Hepatocyte (in vitro differentiated cells): Measurements from ENCODE around the gene SALL4. TPM values are rescaled to one million over a fixed set of nuclear protein-coding genes. Genes with fewer than 3 reads are reported as not detected.
"Not testable (repeated sequence)": the region's sequence is repeated elsewhere in the genome, so short reads cannot be mapped to it uniquely, and the experiment has no call there.

Experiments used
- DNase-seq: peaks from one replicate; pipeline ENCODE4 v3.0.0-alpha.2; 2016; ENCODE audit warnings: low spot score
- H2AFZ ChIP-seq: fragments of 200-600 bp; sonication (generic); 2 replicates; pipeline ENCODE4 v1.6.0; 2016; ENCODE audit warnings: antibody characterized with exemption, mild to moderate bottlenecking
- H3K27ac ChIP-seq: fragments of 200-600 bp; sonication (generic); 2 replicates; pipeline ENCODE4 v1.5.1; 2016; ENCODE audit warnings: mild to moderate bottlenecking
- H3K27me3 ChIP-seq: fragments of 200-600 bp; sonication (generic); 2 replicates; pipeline ENCODE4 v1.6.1; 2016
- H3K36me3 ChIP-seq: fragments of 200-600 bp; sonication (generic); replicated peaks from 2 replicates; pipeline ENCODE4 v1.5.1; 2016; ENCODE audit warnings: low read depth; ENCODE audit not compliant: insufficient read depth
- H3K4me1 ChIP-seq: fragments of 200-600 bp; sonication (generic); 2 replicates; pipeline ENCODE4 v1.5.1; 2016; ENCODE audit warnings: mild to moderate bottlenecking, moderate library complexity; ENCODE audit not compliant: insufficient read depth
- H3K4me2 ChIP-seq: fragments of 200-600 bp; sonication (generic); 2 replicates; pipeline ENCODE4 v1.6.0; 2016
- H3K4me3 ChIP-seq: fragments of 200-600 bp; sonication (generic); 2 replicates; pipeline ENCODE4 v1.5.1; 2016; ENCODE audit warnings: mild to moderate bottlenecking
- H3K79me2 ChIP-seq: fragments of 200-600 bp; sonication (generic); 2 replicates; pipeline ENCODE4 v1.6.0; 2017; ENCODE audit warnings: mild to moderate bottlenecking
- H3K9me2 ChIP-seq: fragments of 200-600 bp; sonication (generic); replicated peaks from 2 replicates; pipeline ENCODE4 v1.6.0; 2017; ENCODE audit warnings: mild to moderate bottlenecking; ENCODE audit not compliant: insufficient read depth
- H3K9me3 ChIP-seq: fragments of 200-600 bp; sonication (generic); 2 replicates; pipeline ENCODE4 v1.5.1; 2016; ENCODE audit warnings: low read depth, mild to moderate bottlenecking
- H4K20me1 ChIP-seq: fragments of 200-600 bp; sonication (generic); 2 replicates; pipeline ENCODE4 v1.6.0; 2016; ENCODE audit warnings: mild to moderate bottlenecking; ENCODE audit not compliant: insufficient read depth, poor library complexity, severe bottlenecking
- CTCF ChIP-seq: fragments of 200-600 bp; sonication (generic); IDR thresholded peaks from 2 replicates; pipeline ENCODE4 v1.5.1; 2016; ENCODE audit warnings: antibody characterized with exemption, mild to moderate bottlenecking; ENCODE audit not compliant: poor library complexity
- EZH2 ChIP-seq: fragments of 200-600 bp; sonication (generic); IDR thresholded peaks from 2 replicates; pipeline ENCODE4 v1.6.1; 2016; ENCODE audit warnings: antibody characterized with exemption, mild to moderate bottlenecking, borderline replicate concordance
- EZH2phosphoT487 ChIP-seq: fragments of 200-600 bp; sonication (generic); IDR thresholded peaks from one replicate; pipeline ENCODE4 v1.6.1; 2018; ENCODE audit warnings: antibody characterized with exemption, mild to moderate bottlenecking, low read depth, moderate library complexity; ENCODE audit not compliant: unreplicated experiment, severe bottlenecking
- WGBS: methylation state at CpG from one replicate; pipeline ENCODE4 v1.1.6; 2016; ENCODE audit warnings: low lambda C conversion rate; ENCODE audit errors: missing lambda C conversion rate; 5-methylcytosine and 5-hydroxymethylcytosine counted together
- polyA plus RNA-seq: library from polyadenylated mRNA; unstranded; fragments of >200 nt; fragmentation: Nextera tagmentation; extraction: Ambion mirVana; gene quantifications from 2 replicates; pipeline ENCODE4 v1.2.1, GENCODE V29; 2016
- total RNA-seq: library from RNA; depleted of rRNA; stranded (reverse); fragments of >200 nt; gene quantifications from 2 replicates; pipeline ENCODE4 v1.2.3, GENCODE V29; 2014

Gene SALL4
- total and polyA plus RNA-seq, 2 experiments from 2014 or later: 6.3 to 14.9 TPM

DNA sequence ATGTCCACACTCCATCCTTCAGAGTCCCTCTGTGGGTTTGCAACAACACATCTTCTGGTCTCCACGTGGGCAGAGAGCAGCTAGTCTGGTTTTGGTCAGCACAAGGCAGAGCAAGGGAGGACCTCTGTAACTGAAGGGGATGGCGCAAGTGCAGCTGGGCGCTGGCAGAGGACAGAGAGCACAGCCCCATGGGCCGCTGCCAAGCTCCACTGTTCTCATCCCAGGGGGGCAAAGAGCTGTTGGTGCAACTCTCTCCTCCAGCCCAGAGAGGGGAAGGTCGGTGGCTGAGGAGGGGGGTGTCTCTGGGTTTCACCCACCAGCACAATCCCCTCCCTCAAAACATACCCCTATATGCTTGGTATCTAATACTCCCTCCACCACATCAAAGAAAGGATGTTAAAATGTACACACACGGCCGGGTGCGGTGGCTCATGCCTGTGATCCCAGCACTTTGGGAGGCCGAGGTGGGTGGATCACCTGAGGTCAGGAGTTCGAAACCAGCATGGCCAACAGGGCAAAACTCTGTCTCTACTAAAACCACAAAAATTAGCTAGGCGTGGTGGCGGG, 43.3 kb downstream of the SALL4 start:
- H3K4me2 ChIP-seq: no peak overlapping the region
- H2AFZ ChIP-seq: no peak overlapping the region
- peak overlapping the region; percentile 77 for H3K27ac ChIP-seq
- H4K20me1 ChIP-seq: no peaks in the 10 kb centered on the region
- H3K4me1 ChIP-seq: peaks cover 8% of the 10 kb centered on the region
- no peak for TF ChIP-seq EZH2phosphoT487
- TF ChIP-seq CTCF: no peak
- TF ChIP-seq EZH2: no peak
- H3K27me3 ChIP-seq: no peaks in the 10 kb centered on the region
- no peaks in the 10 kb centered on the region for H3K9me2 ChIP-seq
- peaks cover 90% of the 10 kb centered on the region for H3K79me2 ChIP-seq
- H3K4me3 ChIP-seq: no peak overlapping the region
- WGBS: 88% methylated on average over 12 of the region's 12 CpGs
- no peak for DNase-seq
- no peaks in the 10 kb centered on the region for H3K36me3 ChIP-seq
- H3K9me3 ChIP-seq: no peaks in the 10 kb centered on the region

DNA sequence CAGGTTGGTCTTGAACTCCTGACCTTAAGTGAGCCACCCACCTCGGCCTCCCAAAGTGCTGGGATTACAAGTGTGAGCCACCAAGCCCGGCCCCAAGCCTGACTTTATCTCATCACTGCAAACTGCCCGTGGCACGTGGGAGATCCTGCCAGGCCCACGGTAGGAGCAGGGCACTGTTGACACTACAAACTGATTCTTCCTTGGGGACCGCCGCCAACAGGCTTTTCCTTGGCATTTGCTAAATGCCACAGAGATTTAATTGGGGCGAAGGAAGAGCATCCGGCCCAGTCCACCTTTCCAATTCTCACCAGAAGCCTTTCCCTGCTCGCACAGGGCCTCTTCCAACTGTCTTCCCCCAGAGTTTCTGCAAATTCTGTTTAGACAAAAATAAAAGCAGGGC, 45.1 kb downstream of the SALL4 start:
- whole genome bisulfite sequencing: 86% methylated on average over 10 of the region's 10 CpGs
- H3K4me1 ChIP-seq: peaks cover 16% of the 10 kb centered on the region

GRCh38 chr20:51756653-51757052, 45.7 kb downstream of the SALL4 start:
- WGBS: 91% methylated on average over 3 of the region's 3 CpGs
- Histone ChIP-seq H3K79me2 (peaks cover 82% of the 10 kb centered on the region), H3K4me1 (peaks cover 16% of the 10 kb centered on the region)

More for the DNA sequence above, 45.1 kb downstream of the SALL4 start:
- Histone ChIP-seq H3K4me3 (no peak overlapping the region), H3K27me3 (no peaks in the 10 kb centered on the region), H3K9me3 (no peaks in the 10 kb centered on the region), H3K36me3 (no peaks in the 10 kb centered on the region), H4K20me1 (no peaks in the 10 kb centered on the region), H2AFZ (no peak overlapping the region), H3K9me2 (no peaks in the 10 kb centered on the region), H3K79me2 (peaks cover 84% of the 10 kb centered on the region), H3K27ac (peak overlapping the region; percentile 77), H3K4me2 (peak overlapping the region; percentile 2)
- TF ChIP-seq EZH2 (no peak), EZH2phosphoT487 (no peak), CTCF (no peak)
- DNase-seq: no peak

DNA sequence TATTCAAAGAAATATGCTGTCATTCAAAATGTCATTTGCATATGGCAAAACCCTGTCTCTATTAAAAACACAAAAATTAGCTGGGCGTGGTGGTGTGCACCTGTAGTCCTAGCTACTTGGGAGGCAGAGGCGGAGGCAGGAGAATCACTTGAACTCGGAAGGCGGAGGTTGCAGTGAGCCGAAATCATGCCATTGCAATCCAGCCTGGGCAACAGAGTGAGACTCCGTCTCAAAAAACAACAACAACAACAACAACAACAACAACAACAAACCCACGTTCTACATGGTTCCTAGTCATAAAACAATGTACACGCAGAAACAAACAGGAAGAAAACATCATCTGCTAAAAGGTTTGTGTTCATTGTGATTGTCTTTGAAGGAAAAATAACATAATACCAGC, 49.1 kb downstream of the SALL4 start:
- H4K20me1 ChIP-seq, DNase-seq, H3K9me3 ChIP-seq, H2AFZ ChIP-seq, H3K36me3 ChIP-seq, H3K9me2 ChIP-seq, H3K27me3 ChIP-seq, H3K4me3 ChIP-seq: not testable (repeated sequence)
- Histone ChIP-seq H3K4me2 (peak overlapping the region; percentile 45), H3K79me2 (peaks cover 83% of the 10 kb centered on the region), H3K27ac (peak overlapping the region; percentile 73), H3K4me1 (peaks cover 23% of the 10 kb centered on the region)
- 94% methylated on average over 8 of the region's 8 CpGs for WGBS

More at GRCh38 chr20:51756653-51757052, 45.7 kb downstream of the SALL4 start:
- Histone ChIP-seq H3K4me3 (no peak overlapping the region), H3K4me2 (no peak overlapping the region), H3K9me2 (no peaks in the 10 kb centered on the region), H4K20me1 (no peaks in the 10 kb centered on the region), H3K27me3 (no peaks in the 10 kb centered on the region), H2AFZ (no peak overlapping the region), H3K36me3 (no peaks in the 10 kb centered on the region), H3K9me3 (no peaks in the 10 kb centered on the region), H3K27ac (peak overlapping the region; percentile 77)
- DNase-seq: no peak
- no peak for TF ChIP-seq EZH2phosphoT487
- no peak for TF ChIP-seq CTCF
- TF ChIP-seq EZH2: no peak
